ENCODE data around the gene NHLH1. TPM values are rescaled to one million over a fixed set of nuclear protein-coding genes. Genes with fewer than 3 reads are reported as not detected.
"Not testable (repeated sequence)": the region's sequence is repeated elsewhere in the genome, so short reads cannot be mapped to it uniquely, and the experiment has no call there.

NHLH1 gene
- total RNA-seq, 1 donor from 2014 or later: 10.6 TPM

GRCh38 chr1:160373696-160374095 is 6.8 kb downstream of the NHLH1 start:
- Mint-ChIP-seq H3K27ac (ENCODE audit: unreplicated experiment) (no peak overlapping the region), H3K4me1 (peaks cover 41% of the 10 kb centered on the region), H3K9me3 (no peaks in the 10 kb centered on the region), H3K4me3 (no peak overlapping the region), H3K36me3 (ENCODE audit: low read depth) (no peaks in the 10 kb centered on the region), H3K27me3 (ENCODE audit: low read depth) (no peaks in the 10 kb centered on the region)
- TF ChIP-seq CTCF (conservative IDR thresholded peaks at IDR 0.05): no peak
- DNase-seq (ENCODE audit: low read depth, low spot score): no peak

GRCh38 chr1:160374306-160375110 is 7.6 kb downstream of the NHLH1 start:
- Mint-ChIP-seq H3K27me3 (ENCODE audit: low read depth) (no peaks in the 10 kb centered on the region), H3K36me3 (ENCODE audit: low read depth) (no peaks in the 10 kb centered on the region), H3K4me1 (peaks cover 41% of the 10 kb centered on the region), H3K27ac (ENCODE audit: unreplicated experiment) (peak overlapping the region; percentile 60), H3K4me3 (peak overlapping the region; percentile 45), H3K9me3 (no peaks in the 10 kb centered on the region)
- no peak for DNase-seq (ENCODE audit: low read depth, low spot score)
- no peak for TF ChIP-seq CTCF (conservative IDR thresholded peaks at IDR 0.05)

GRCh38 chr1:160375788-160376524 is 9.1 kb downstream of the NHLH1 start:
- DNase-seq (ENCODE audit: low read depth, low spot score): no peak
- H3K27ac Mint-ChIP-seq (ENCODE audit: unreplicated experiment): peak overlapping the region; percentile 98
- H3K27me3 Mint-ChIP-seq (ENCODE audit: low read depth): no peaks in the 10 kb centered on the region
- H3K9me3 Mint-ChIP-seq: no peaks in the 10 kb centered on the region
- no peak for TF ChIP-seq CTCF (conservative IDR thresholded peaks at IDR 0.05)
- peak overlapping the region; percentile 65 for H3K4me3 Mint-ChIP-seq
- no peaks in the 10 kb centered on the region for H3K36me3 Mint-ChIP-seq (ENCODE audit: low read depth)
- peaks cover 41% of the 10 kb centered on the region for H3K4me1 Mint-ChIP-seq

GRCh38 chr1:160376525-160377131 is 9.8 kb downstream of the NHLH1 start:
- H3K4me3 Mint-ChIP-seq: peak overlapping the region; percentile 65
- H3K4me1 Mint-ChIP-seq: peaks cover 35% of the 10 kb centered on the region
- peak; percentile 89 for TF ChIP-seq CTCF (conservative IDR thresholded peaks at IDR 0.05)

GRCh38 chr1:160377585-160378206 is 10.8 kb downstream of the NHLH1 start:
- no peaks in the 10 kb centered on the region for H3K9me3 Mint-ChIP-seq

More at GRCh38 chr1:160376525-160377131, 9.8 kb downstream of the NHLH1 start:
- H3K9me3 Mint-ChIP-seq: no peaks in the 10 kb centered on the region
- H3K27ac Mint-ChIP-seq (ENCODE audit: unreplicated experiment): peak overlapping the region; percentile 88
- no peaks in the 10 kb centered on the region for H3K36me3 Mint-ChIP-seq (ENCODE audit: low read depth)
- DNase-seq (ENCODE audit: low read depth, low spot score): peak; percentile 36
- no peaks in the 10 kb centered on the region for H3K27me3 Mint-ChIP-seq (ENCODE audit: low read depth)

GRCh38 chr1:160384812-160385211 is 17.9 kb downstream of the NHLH1 start:
- H3K27ac Mint-ChIP-seq (ENCODE audit: unreplicated experiment); DNase-seq (ENCODE audit: low read depth, low spot score); H3K4me3 Mint-ChIP-seq; H3K27me3 Mint-ChIP-seq (ENCODE audit: low read depth); H3K4me1 Mint-ChIP-seq: not testable (repeated sequence)
- H3K9me3 Mint-ChIP-seq: peaks cover 18% of the 10 kb centered on the region
- peaks cover 16% of the 10 kb centered on the region for H3K36me3 Mint-ChIP-seq (ENCODE audit: low read depth)

More at GRCh38 chr1:160377585-160378206, 10.8 kb downstream of the NHLH1 start:
- no peaks in the 10 kb centered on the region for H3K27me3 Mint-ChIP-seq (ENCODE audit: low read depth)
- H3K4me1 Mint-ChIP-seq: peaks cover 33% of the 10 kb centered on the region
- DNase-seq (ENCODE audit: low read depth, low spot score): no peak
- TF ChIP-seq CTCF (conservative IDR thresholded peaks at IDR 0.05): no peak
- no peaks in the 10 kb centered on the region for H3K36me3 Mint-ChIP-seq (ENCODE audit: low read depth)
- peak overlapping the region; percentile 51 for H3K27ac Mint-ChIP-seq (ENCODE audit: unreplicated experiment)
- H3K4me3 Mint-ChIP-seq: no peak overlapping the region

- not testable (repeated sequence) for H3K4me3 Mint-ChIP-seq; H3K27ac Mint-ChIP-seq (ENCODE audit: unreplicated experiment); DNase-seq (ENCODE audit: low read depth, low spot score); H3K4me1 Mint-ChIP-seq
- peaks cover 18% of the 10 kb centered on the region for H3K9me3 Mint-ChIP-seq
- peaks cover 16% of the 10 kb centered on the region for H3K36me3 Mint-ChIP-seq (ENCODE audit: low read depth)
- H3K27me3 Mint-ChIP-seq (ENCODE audit: low read depth): peaks cover 13% of the 10 kb centered on the region
These were observed 21.5 kb downstream of the NHLH1 start for GRCh38 chr1:160388406-160388805.
